ENCODE results near the gene SLC30A9. TPM values are rescaled to one million over a fixed set of nuclear protein-coding genes. Genes with fewer than 3 reads are reported as not detected.

SLC30A9 gene
- total and polyA plus RNA-seq, 2 of the 13 experiments (the other 11 are each of a cell fraction or from before 2014, with no cell fraction given): 27.5 to 72.8 TPM

GRCh38 chr4:41994461-41994985 lies 4.2 kb downstream of the SLC30A9 start:
- H3K79me2 ChIP-seq (ENCODE audit: insufficient read depth, low read length): peaks cover 36% of the 10 kb centered on the region
- H3K4me1 ChIP-seq (ENCODE audit: insufficient read depth, low read length): peaks cover 11% of the 10 kb centered on the region
- no peak for TF ChIP-seq PLRG1 (conservative IDR thresholded peaks at IDR 0.05)
- H3K27me3 ChIP-seq (ENCODE audit: control insufficient read depth in 1 of 2, insufficient read depth in 2 of 2, low read length in 2 of 2): no peaks in the 10 kb centered on the region; a peak in 1 of 5 replicates
- H3K36me3 ChIP-seq (replicated peaks in 1 of 2; ENCODE audit: control insufficient read depth in 1 of 2, insufficient read depth in 2 of 2, low read length in 2 of 2): no peaks in the 10 kb centered on the region
- no TSS peak for BruUV-seq (replicated peaks)
- no peak overlapping the region for H3K27ac ChIP-seq (ENCODE audit: extremely low read length, insufficient read depth, low read length)
- ChIA-PET CTCF (ENCODE audit: low intra/inter-chr PET ratio, low total read pairs) (no interaction called here), POLR2A (no interaction called here)
- no peaks in the 10 kb centered on the region for H3K9me3 ChIP-seq (ENCODE audit: low read length)
- no peak overlapping the region for H3K4me2 ChIP-seq (ENCODE audit: low read depth, low read length)
- intact Hi-C loops (cut with micrococcal nuclease; ENCODE audit: unreplicated experiment): no loop called here
- H4K20me1 ChIP-seq (ENCODE audit: insufficient read depth, low read length): peaks cover 5% of the 10 kb centered on the region; the same call in 1 of the 2 replicates
- no peak for DNase-seq (ENCODE audit: low spot score)
- H3K9ac ChIP-seq (ENCODE audit: insufficient read depth, low read depth, low read length): no peak overlapping the region
- H3K4me3 ChIP-seq (replicated peaks in 1 of 3; ENCODE audit: insufficient read depth in 1 of 3, low read depth in 2 of 3, low read length in 3 of 3): no peak overlapping the region
- no peak for ATAC-seq
- no peak for FAIRE-seq
- in situ Hi-C loops (cut with HindIII; ENCODE audit: extremely low pct_ligation_motif_present, low pct_unique_long_range_greater_than_20kb): no loop called here
- H2AFZ ChIP-seq (ENCODE audit: low read length): no peak overlapping the region
- WGBS (ENCODE audit: low lambda C conversion rate): 92% methylated on average over 3 of the region's 3 CpGs

GRCh38 chr4:41998019-41998418 lies 7.7 kb downstream of the SLC30A9 start:
- 99% methylated on average over 3 of the region's 3 CpGs for whole genome bisulfite sequencing (ENCODE audit: low lambda C conversion rate)
- intact Hi-C loops (cut with micrococcal nuclease; ENCODE audit: unreplicated experiment) (no loop called here), in situ Hi-C loops (cut with HindIII; ENCODE audit: extremely low pct_ligation_motif_present, low pct_unique_long_range_greater_than_20kb) (no loop called here)
- no peaks in the 10 kb centered on the region for H3K9me3 ChIP-seq (ENCODE audit: low read length)
- no peak overlapping the region for H3K4me3 ChIP-seq (replicated peaks in 1 of 3; ENCODE audit: insufficient read depth in 1 of 3, low read depth in 2 of 3, low read length in 3 of 3)
- peaks cover 3% of the 10 kb centered on the region for H3K79me2 ChIP-seq (ENCODE audit: insufficient read depth, low read length)
- H3K9ac ChIP-seq (ENCODE audit: insufficient read depth, low read depth, low read length): no peak overlapping the region
- H3K4me1 ChIP-seq (ENCODE audit: insufficient read depth, low read length): no peaks in the 10 kb centered on the region
- no peak overlapping the region for H3K27ac ChIP-seq (ENCODE audit: extremely low read length, insufficient read depth, low read length)
- ChIA-PET POLR2A (no interaction called here), CTCF (ENCODE audit: low intra/inter-chr PET ratio, low total read pairs) (no interaction called here)
- H3K4me2 ChIP-seq (ENCODE audit: low read depth, low read length): no peak overlapping the region
- BruUV-seq (replicated peaks): no TSS peak
- no peaks in the 10 kb centered on the region for H3K27me3 ChIP-seq (ENCODE audit: control insufficient read depth in 1 of 2, insufficient read depth in 2 of 2, low read length in 2 of 2)
- H4K20me1 ChIP-seq (ENCODE audit: insufficient read depth, low read length): no peaks in the 10 kb centered on the region
- H3K36me3 ChIP-seq (replicated peaks in 1 of 2; ENCODE audit: control insufficient read depth in 1 of 2, insufficient read depth in 2 of 2, low read length in 2 of 2): no peaks in the 10 kb centered on the region
- FAIRE-seq (no peak), DNase-seq (ENCODE audit: low spot score) (no peak), ATAC-seq (no peak)
- no peak overlapping the region for H2AFZ ChIP-seq (ENCODE audit: low read length)
- TF ChIP-seq ZBED4 (CRISPR knock-in tag; IDR thresholded peaks at IDR 0.05; ENCODE audit: borderline replicate concordance): no peak
- TF ChIP-seq ZNF446 (CRISPR knock-in tag; IDR thresholded peaks at IDR 0.05): no peak
- no peak for TF ChIP-seq ZNF678 (CRISPR knock-in tag; IDR thresholded peaks at IDR 0.05)
- TF ChIP-seq ZNF260 (CRISPR knock-in tag; IDR thresholded peaks at IDR 0.05; ENCODE audit: borderline replicate concordance, low read depth): no peak
- TF ChIP-seq ZNF460 (CRISPR knock-in tag; IDR thresholded peaks at IDR 0.05; ENCODE audit: borderline replicate concordance): no peak
- TF ChIP-seq HMGA1 (CRISPR knock-in tag; conservative IDR thresholded peaks at IDR 0.05): no peak
- no peak for TF ChIP-seq GMEB1 (CRISPR knock-in tag; IDR thresholded peaks at IDR 0.05; ENCODE audit: borderline replicate concordance)
- no peak for TF ChIP-seq SMAD9 (CRISPR knock-in tag; IDR thresholded peaks at IDR 0.05)
- TF ChIP-seq FOXA1 (IDR thresholded peaks at IDR 0.05): no peak
- TF ChIP-seq FOXA1 (CRISPR knock-in tag; IDR thresholded peaks at IDR 0.05): no peak
- no peak for TF ChIP-seq PBX3 (CRISPR knock-in tag; IDR thresholded peaks at IDR 0.05; ENCODE audit: borderline replicate concordance)

Measured in HepG2 (cell line).